H1 (cell line): ENCODE measurements around the gene MACROD2.

Experiments
- CHD1 ChIP-seq: IDR thresholded peaks from 2 replicates; pipeline ENCODE4 v1.6.1; 2012; ENCODE audit warnings: low read depth, low read length, improper control_type of control experiment
- CHD2 ChIP-seq: IDR thresholded peaks from 2 replicates; pipeline ENCODE4 v1.6.1; 2012; ENCODE audit warnings: low read length, improper control_type of control experiment
- EP300 ChIP-seq, 2 experiments: IDR thresholded peaks; 1 replicate in 1 of 2; 2 replicates in 1 of 2; pipeline ENCODE4 v1.6.1; 2011 to 2012; ENCODE audit warnings: low read depth in 2 of 2, low read length in 2 of 2, mild to moderate bottlenecking in 2 of 2, borderline replicate concordance in 1 of 2, inconsistent platforms in 1 of 2, moderate library complexity in 1 of 2
- JUN ChIP-seq: IDR thresholded peaks from 2 replicates; pipeline ENCODE4 v1.6.1; 2011; ENCODE audit warnings: low read depth, mild to moderate bottlenecking, improper control_type of control experiment, low read length
- JUND ChIP-seq: IDR thresholded peaks from 2 replicates; pipeline ENCODE4 v1.6.1; 2011; ENCODE audit warnings: mild to moderate bottlenecking, improper control_type of control experiment, low read length
- POLR2A ChIP-seq, 2 experiments: IDR thresholded peaks; 1 replicate in 1 of 2; 2 replicates in 1 of 2; pipeline ENCODE4 v1.6.1; 2011; ENCODE audit warnings: low read depth in 2 of 2, low read length in 2 of 2, mild to moderate bottlenecking in 2 of 2; ENCODE audit errors: control extremely low read depth in 1 of 2
- POLR2AphosphoS5 ChIP-seq: IDR thresholded peaks from 2 replicates; pipeline ENCODE4 v1.6.1; 2011; ENCODE audit warnings: low read depth, low read length
- SIN3A ChIP-seq, 2 experiments: IDR thresholded peaks in 1 of 2; conservative IDR thresholded peaks in 1 of 2; 2 replicates each; pipeline ENCODE4 v1.6.1; 2011 to 2012; ENCODE audit warnings: low read length in 2 of 2, improper control_type of control experiment in 1 of 2, low read depth in 1 of 2, mild to moderate bottlenecking in 1 of 2
- SP1 ChIP-seq: IDR thresholded peaks from 2 replicates; pipeline ENCODE4 v1.6.1; 2011; ENCODE audit warnings: low read depth, low read length
- TAF1 ChIP-seq: IDR thresholded peaks from 2 replicates; pipeline ENCODE4 v1.6.1; 2011; ENCODE audit warnings: mild to moderate bottlenecking, low read depth, low read length
- TF ChIP-seq, protein P1 (sequence below), 3 experiments: IDR thresholded peaks; 1 replicate in 2 of 3; 2 replicates in 1 of 3; pipeline versions ENCODE4 v1.5.1 to v1.6.1; 2011; ENCODE audit warnings: low read length in 3 of 3, mild to moderate bottlenecking in 3 of 3, inconsistent platforms in 2 of 3, low read depth in 1 of 3, moderate library complexity in 1 of 3; ENCODE audit not compliant: insufficient read depth in 1 of 3; ENCODE audit errors: control extremely low read depth in 1 of 3

DNA sequence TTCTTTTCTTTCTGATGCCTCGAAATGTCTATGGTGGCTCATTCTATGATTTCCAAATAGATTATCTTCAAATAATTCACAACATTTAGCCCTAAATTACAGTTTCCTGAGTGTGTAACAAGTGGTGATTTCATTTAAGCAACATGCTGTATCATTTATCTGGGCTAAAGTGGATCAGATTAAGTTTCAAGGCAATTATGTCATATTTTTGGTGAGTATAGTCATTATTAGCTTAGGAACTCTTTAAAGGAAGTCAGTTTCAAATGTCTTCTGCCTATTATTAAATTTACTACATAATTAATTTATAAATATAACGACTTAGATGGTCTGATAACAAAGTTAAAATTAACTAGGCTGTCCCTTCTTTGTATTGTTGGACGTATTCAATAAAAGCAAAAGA lies 1190.0 kb downstream of the MACROD2 start:
- no peak for TF ChIP-seq CHD2
- no peak for TF ChIP-seq POLR2A (IDR thresholded peaks at IDR 0.05; ENCODE audit: control extremely low read depth in 1 of 2, low read depth in 2 of 2, low read length in 2 of 2)
- TF ChIP-seq CHD1 = no peak
- TF ChIP-seq SP1 = no peak
- no peak for TF ChIP-seq SIN3A (conservative IDR thresholded peaks at IDR 0.05 in 1 of 2, IDR thresholded peaks at IDR 0.05 in 1 of 2; ENCODE audit: low read depth in 1 of 2, low read length in 2 of 2)
- TF ChIP-seq JUN = no peak
- no peak for TF ChIP-seq TAF1
- TF ChIP-seq JUND = no peak
- TF ChIP-seq POLR2AphosphoS5 = no peak
- no peak for TF ChIP-seq EP300 (IDR thresholded peaks at IDR 0.05; ENCODE audit: borderline replicate concordance in 1 of 2, low read depth in 2 of 2, low read length in 2 of 2)
- TF ChIP-seq, protein P1, sequence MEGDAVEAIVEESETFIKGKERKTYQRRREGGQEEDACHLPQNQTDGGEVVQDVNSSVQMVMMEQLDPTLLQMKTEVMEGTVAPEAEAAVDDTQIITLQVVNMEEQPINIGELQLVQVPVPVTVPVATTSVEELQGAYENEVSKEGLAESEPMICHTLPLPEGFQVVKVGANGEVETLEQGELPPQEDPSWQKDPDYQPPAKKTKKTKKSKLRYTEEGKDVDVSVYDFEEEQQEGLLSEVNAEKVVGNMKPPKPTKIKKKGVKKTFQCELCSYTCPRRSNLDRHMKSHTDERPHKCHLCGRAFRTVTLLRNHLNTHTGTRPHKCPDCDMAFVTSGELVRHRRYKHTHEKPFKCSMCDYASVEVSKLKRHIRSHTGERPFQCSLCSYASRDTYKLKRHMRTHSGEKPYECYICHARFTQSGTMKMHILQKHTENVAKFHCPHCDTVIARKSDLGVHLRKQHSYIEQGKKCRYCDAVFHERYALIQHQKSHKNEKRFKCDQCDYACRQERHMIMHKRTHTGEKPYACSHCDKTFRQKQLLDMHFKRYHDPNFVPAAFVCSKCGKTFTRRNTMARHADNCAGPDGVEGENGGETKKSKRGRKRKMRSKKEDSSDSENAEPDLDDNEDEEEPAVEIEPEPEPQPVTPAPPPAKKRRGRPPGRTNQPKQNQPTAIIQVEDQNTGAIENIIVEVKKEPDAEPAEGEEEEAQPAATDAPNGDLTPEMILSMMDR (IDR thresholded peaks at IDR 0.05; ENCODE audit: control extremely low read depth in 1 of 3, insufficient read depth in 1 of 3, low read depth in 1 of 3, low read length in 3 of 3) = no peak
